Endothelial cell of umbilical vein (primary cell): ENCODE measurements around the gene USP12. TPM values are rescaled to one million over a fixed set of nuclear protein-coding genes. Genes with fewer than 3 reads are reported as not detected.

Experiments
- BruUV-seq: library from RNA; stranded (reverse); fragments of 400-500 nt; replicated peaks from 2 replicates; lab custom pipeline; 2021; lab: Mats Ljungman, UMichigan
- CTCF ChIA-PET: fragments of 300-600, 350-600 bp; sonication (Branson Sonifier 250); formaldehyde crosslinking; loops from one replicate; lab custom pipeline; 2021; ENCODE audit warnings: antibody characterized with exemption, inconsistent platforms; lab: Charles Lee
- POLR2A ChIA-PET: fragments of 300-600, 350-600 bp; sonication (Branson Sonifier 250); formaldehyde crosslinking; loops from one replicate; lab custom pipeline; 2021; ENCODE audit warnings: antibody characterized with exemption, inconsistent platforms; lab: Charles Lee
- DNase-seq: peaks from one replicate; pipeline ENCODE4 v3.0.0-alpha.2; 2011; ENCODE audit warnings: low read depth, low spot score
- FAIRE-seq: peaks from 2 replicates; lab custom pipeline; 2011; peaks lifted over from hg19 to GRCh38; lab: Jason Lieb, UNC
- H2AFZ ChIP-seq: 2 replicates; pipeline ENCODE4 v1.6.0; 2012; ENCODE audit warnings: low read depth, low read length, control low read depth, inconsistent platforms
- H3K27ac ChIP-seq: 2 replicates; pipeline ENCODE4 v1.5.1; 2011; ENCODE audit warnings: low read depth, mild to moderate bottlenecking, control low read depth, low read length, moderate library complexity; ENCODE audit not compliant: insufficient read depth
- H3K27me3 ChIP-seq, 2 experiments: 2 replicates each; pipeline versions ENCODE4 v1.6.0 to v1.6.1; 2011; ENCODE audit warnings: low read length in 2 of 2, mixed read lengths in 1 of 2; ENCODE audit not compliant: control insufficient read depth in 2 of 2, insufficient read depth in 2 of 2
- H3K36me3 ChIP-seq, 2 experiments: 2 replicates in 1 of 2; 3 replicates in 1 of 2; pipeline ENCODE4 v1.5.1; 2011; ENCODE audit warnings: low read length in 2 of 2, mild to moderate bottlenecking in 1 of 2, moderate library complexity in 1 of 2; ENCODE audit not compliant: control insufficient read depth in 2 of 2, insufficient read depth in 2 of 2; ENCODE audit errors: extremely low read depth in 1 of 2
- H3K4me1 ChIP-seq: 3 replicates; pipeline ENCODE4 v1.5.1; 2011; ENCODE audit warnings: mild to moderate bottlenecking, low read length; ENCODE audit not compliant: control insufficient read depth, insufficient read depth; ENCODE audit errors: extremely low read depth
- H3K4me2 ChIP-seq: 2 replicates; pipeline ENCODE4 v1.6.1; 2011; ENCODE audit warnings: low read length, control low read depth, mixed read lengths; ENCODE audit not compliant: insufficient read depth
- H3K4me3 ChIP-seq, 3 experiments: fragments of 200-600 bp in 1 of 3; sonication (generic), shearing (Covaris generic) in 1 of 3; replicated peaks in 1 of 3; 2 replicates each; pipeline ENCODE4 v1.5.1; 2011 to 2016; ENCODE audit warnings: control low read depth in 3 of 3, low read length in 3 of 3, mild to moderate bottlenecking in 2 of 3, inconsistent platforms in 1 of 3, low read depth in 1 of 3, moderate library complexity in 1 of 3; ENCODE audit not compliant: insufficient read depth in 1 of 3
- H3K79me2 ChIP-seq: 2 replicates; pipeline ENCODE4 v1.6.0; 2012; ENCODE audit warnings: low read length, inconsistent platforms; ENCODE audit not compliant: control insufficient read depth, insufficient read depth
- H3K9ac ChIP-seq: replicated peaks from 2 replicates; pipeline ENCODE3; 2011; ENCODE audit warnings: low read length, control low read depth; ENCODE audit not compliant: insufficient read depth; ENCODE audit errors: extremely low read depth
- H3K9me1 ChIP-seq: replicated peaks from 3 replicates; pipeline ENCODE4 v1.6.0; 2011; ENCODE audit warnings: mild to moderate bottlenecking, low read length; ENCODE audit not compliant: control insufficient read depth, insufficient read depth; ENCODE audit errors: extremely low read depth
- H3K9me3 ChIP-seq: replicated peaks from 2 replicates; pipeline ENCODE4 v1.5.1; 2012; ENCODE audit warnings: low read length, inconsistent platforms; ENCODE audit not compliant: control insufficient read depth, insufficient read depth
- H4K20me1 ChIP-seq: replicated peaks from 2 replicates; pipeline ENCODE3; 2011; ENCODE audit warnings: mild to moderate bottlenecking, low read length; ENCODE audit not compliant: control insufficient read depth, insufficient read depth; ENCODE audit errors: extremely low read depth
- EZH2 ChIP-seq: IDR thresholded peaks from 2 replicates; pipeline ENCODE4 v1.6.1; 2012; ENCODE audit warnings: borderline replicate concordance, low read depth, mild to moderate bottlenecking, moderate library complexity, low read length, inconsistent platforms; ENCODE audit not compliant: severe bottlenecking
- FOS ChIP-seq: IDR thresholded peaks from 2 replicates; pipeline ENCODE4 v1.6.1; 2011; ENCODE audit warnings: mild to moderate bottlenecking, low read length, moderate library complexity, borderline replicate concordance; ENCODE audit not compliant: insufficient read depth
- GATA2 ChIP-seq: IDR thresholded peaks from 2 replicates; pipeline ENCODE4 v1.7.0; 2011; ENCODE audit warnings: low read depth, mild to moderate bottlenecking, moderate library complexity, mixed read lengths, low read length; ENCODE audit not compliant: insufficient read length, insufficient read depth
- MAX ChIP-seq: IDR thresholded peaks from 2 replicates; pipeline ENCODE4 v1.6.1; 2011; ENCODE audit not compliant: insufficient read depth, insufficient read length
- MYC ChIP-seq: IDR thresholded peaks from one replicate; pipeline ENCODE4 v1.6.1; 2011; ENCODE audit warnings: mild to moderate bottlenecking, low read depth, low read length
- POLR2A ChIP-seq: IDR thresholded peaks from 2 replicates; pipeline ENCODE4 v1.6.1; 2012; ENCODE audit warnings: low read depth, mild to moderate bottlenecking, control low read depth, low read length
- POLR2AphosphoS5 ChIP-seq: IDR thresholded peaks from 2 replicates; pipeline ENCODE4 v1.6.1; 2012; ENCODE audit warnings: low read depth, mild to moderate bottlenecking, control low read depth, low read length, moderate library complexity; ENCODE audit not compliant: insufficient read depth
- dilution Hi-C: fragments of 300-500 bp; cut with MboI; formaldehyde crosslinking; loops from one replicate; pipeline ENCODE4 v1.15.0; 2019; ENCODE audit warnings: low sequenced_read_pairs; ENCODE audit not compliant: extremely low pct_ligation_motif_present
- intact Hi-C: fragments of 100-400 bp; cut with micrococcal nuclease; formaldehyde crosslinking; loops from one replicate; pipeline ENCODE4 v1.10.0; 2022
- polyA plus RNA-seq, 4 experiments: library from polyadenylated mRNA; depleted of rRNA in 3 of 4; stranded (reverse) in 3 of 4; unstranded in 1 of 4; fragments of >200 nt; gene quantifications; 2 replicates each; pipeline versions ENCODE4 v1.2.1 to v1.2.3, GENCODE V29; 2011 to 2012; ENCODE audit warnings: missing spikeins in 1 of 4
- total RNA-seq: library from RNA; stranded (reverse); gene quantifications from 2 replicates; pipeline ENCODE4 v1.2.3, GENCODE V29; 2021

USP12 gene
- total and polyA plus RNA-seq, 2 donors (not counting 3 experiments of a cell fraction or from before 2014, with no cell fraction given): 6.2 to 33.4 TPM

- dilution Hi-C loops: no loop called here
- H3K9me1 ChIP-seq: no peaks in the 10 kb centered on the region
- no peaks in the 10 kb centered on the region for H3K79me2 ChIP-seq
- H3K4me2 ChIP-seq: no peak overlapping the region
- peaks cover 15% of the 10 kb centered on the region for H3K4me1 ChIP-seq
- no peak for DNase-seq
- no peak overlapping the region for H2AFZ ChIP-seq
- intact Hi-C loops: loop anchor here (5.0 kb wide), 1 partner anchor 158 kb away; no protein-coding TSS in a partner anchor
- no peaks in the 10 kb centered on the region for H3K36me3 ChIP-seq
- TF ChIP-seq GATA2 (no peak), POLR2A (no peak), FOS (no peak), MYC (no peak), EZH2 (no peak), POLR2AphosphoS5 (no peak)
- no TSS peak for BruUV-seq
- no peak for FAIRE-seq
- H3K9ac ChIP-seq: no peak overlapping the region
- no peak overlapping the region for H3K27ac ChIP-seq
- POLR2A ChIA-PET: no interaction called here
- no peaks in the 10 kb centered on the region for H4K20me1 ChIP-seq
- H3K9me3 ChIP-seq: no peaks in the 10 kb centered on the region
- CTCF ChIA-PET: interaction anchor here (0.7 to 0.9 kb wide), 2 partner anchors 9 to 17 kb away, joined by 3 read pairs; no protein-coding TSS in a partner anchor
- no peak overlapping the region for H3K4me3 ChIP-seq
- H3K27me3 ChIP-seq: no peaks in the 10 kb centered on the region
Observed at GRCh38 chr13:27199696-27200095, 28.1 kb upstream of the USP12 start.

GRCh38 chr13:27199211-27199610 is 27.6 kb upstream of the USP12 start:
- H3K4me3 ChIP-seq: no peak overlapping the region
- H3K9ac ChIP-seq: no peak overlapping the region
- BruUV-seq: no TSS peak
- no peaks in the 10 kb centered on the region for H4K20me1 ChIP-seq
- ChIA-PET POLR2A (no interaction called here), CTCF (no interaction called here)
- dilution Hi-C loops: no loop called here
- H3K27me3 ChIP-seq: no peaks in the 10 kb centered on the region
- H3K79me2 ChIP-seq: no peaks in the 10 kb centered on the region
- no peaks in the 10 kb centered on the region for H3K9me3 ChIP-seq
- DNase-seq: no peak
- no peak overlapping the region for H3K4me2 ChIP-seq
- H3K36me3 ChIP-seq: no peaks in the 10 kb centered on the region
- TF ChIP-seq FOS (no peak), EZH2 (no peak), POLR2A (no peak), MAX (no peak), MYC (no peak)
- H3K9me1 ChIP-seq: no peaks in the 10 kb centered on the region
- H3K27ac ChIP-seq: no peak overlapping the region
- intact Hi-C loops: no loop called here
- no peak overlapping the region for H2AFZ ChIP-seq
- no peak for FAIRE-seq
- peaks cover 19% of the 10 kb centered on the region for H3K4me1 ChIP-seq
